ENCODE measurements around the gene NMRK1.

- TF ChIP-seq CTCF (IDR thresholded peaks at IDR 0.05) (no peak), POLR2A (IDR thresholded peaks at IDR 0.05) (no peak)
Observed at GRCh38 chr9:75132244-75132643, 44.3 kb upstream of the NMRK1 start.

Data from uterus (tissue), 2 donors.